GM12878 (cell line): ENCODE measurements around the gene PSG1. TPM values are rescaled to one million over a fixed set of nuclear protein-coding genes. Genes with fewer than 3 reads are reported as not detected.

ENCODE experiments used
- ATAC-seq: fragments of 200-7000 bp; cut with Tn5 transposase; 3 replicates; pipeline ENCODE4 v1.9.1; 2020; ENCODE audit warnings: mild to moderate bottlenecking, moderate library complexity
- BruUV-seq: library from RNA; stranded (reverse); fragments of 400-500 nt; replicated peaks from 2 replicates; lab custom pipeline; 2021; lab: Mats Ljungman, UMichigan
- CTCF ChIA-PET: fragments of 300-600 bp; sonication (Branson Sonifier 250); formaldehyde crosslinking; extraction: SDS; loops from one replicate; lab custom pipeline; 2021; ENCODE audit warnings: inconsistent platforms; lab: Yijun Ruan, JAX
- POLR2A ChIA-PET: fragments of 350-600 bp; formaldehyde crosslinking; extraction: SDS; loops from one replicate; lab custom pipeline; 2021; ENCODE audit warnings: inconsistent platforms; lab: Charles Lee
- RAD21 ChIA-PET: fragments of 300-600 bp; sonication (Branson Sonifier 250); formaldehyde crosslinking; loops from one replicate; lab custom pipeline; 2023; ENCODE audit warnings: antibody characterized with exemption; ENCODE audit not compliant: unreplicated experiment; lab: Charles Lee
- SMC1A ChIA-PET: fragments of 300-600 bp; sonication (Branson Sonifier 250); formaldehyde crosslinking; loops from one replicate; lab custom pipeline; 2023; ENCODE audit not compliant: unreplicated experiment, uncharacterized antibody; lab: Charles Lee
- DNase-seq: peaks from one replicate; pipeline ENCODE4 v3.0.0-alpha.2; 2011; ENCODE audit warnings: low read depth, low spot score
- FAIRE-seq: peaks from 3 replicates; lab custom pipeline; 2011; peaks lifted over from hg19 to GRCh38; lab: Jason Lieb, UNC
- H2AFZ ChIP-seq: 2 replicates; pipeline ENCODE4 v1.6.0; 2011; ENCODE audit warnings: low read depth, low read length, control low read depth; ENCODE audit not compliant: control insufficient read depth
- H3K27ac ChIP-seq: 2 replicates; pipeline ENCODE4 v1.5.1; 2011; ENCODE audit warnings: control low read depth; ENCODE audit not compliant: control insufficient read depth, insufficient read depth
- H3K27me3 ChIP-seq, 2 experiments: replicated peaks in 1 of 2; 2 replicates each; pipeline versions ENCODE4 v1.6.0 to v1.6.1; 2011; ENCODE audit warnings: low read length in 1 of 2; ENCODE audit not compliant: control insufficient read depth in 2 of 2, insufficient read depth in 2 of 2
- H3K36me3 ChIP-seq, 2 experiments: 2 replicates each; pipeline ENCODE4 v1.5.1; 2011; ENCODE audit warnings: low read length in 1 of 2; ENCODE audit not compliant: control insufficient read depth in 2 of 2, insufficient read depth in 2 of 2
- H3K4me1 ChIP-seq: 2 replicates; pipeline ENCODE4 v1.6.1; 2011; ENCODE audit warnings: mild to moderate bottlenecking, low read length, moderate library complexity, mixed read lengths; ENCODE audit not compliant: control insufficient read depth, insufficient read depth
- H3K4me2 ChIP-seq: 2 replicates; pipeline ENCODE4 v1.6.0; 2011; ENCODE audit warnings: control low read depth; ENCODE audit not compliant: control insufficient read depth, insufficient read depth
- H3K4me3 ChIP-seq: fragments of 200-600 bp; sonication (generic); 2 replicates; pipeline ENCODE4 v1.5.1; 2016
- H3K79me2 ChIP-seq: 2 replicates; pipeline ENCODE4 v1.6.0; 2011; ENCODE audit warnings: low read length; ENCODE audit not compliant: control insufficient read depth, insufficient read depth
- H3K9ac ChIP-seq: 2 replicates; pipeline ENCODE4 v1.8.0; 2011; ENCODE audit warnings: low read length, control low read depth, mixed read lengths; ENCODE audit not compliant: control insufficient read depth, insufficient read depth
- H3K9me3 ChIP-seq: replicated peaks from 3 replicates; pipeline ENCODE4 v1.5.1; 2011; ENCODE audit warnings: mild to moderate bottlenecking, low read length; ENCODE audit not compliant: control insufficient read depth, insufficient read depth
- H4K20me1 ChIP-seq: 2 replicates; pipeline ENCODE4 v1.6.0; 2011; ENCODE audit not compliant: control insufficient read depth, insufficient read depth
- BCL11A ChIP-seq: IDR thresholded peaks from 2 replicates; pipeline ENCODE4 v1.6.1; 2011; ENCODE audit warnings: low read depth, low read length
- ETV6 ChIP-seq, 2 experiments: fragments of 450-650 bp in 1 of 2; IDR thresholded peaks in 1 of 2; conservative IDR thresholded peaks in 1 of 2; 2 replicates each; pipeline ENCODE4 v1.6.1; 2014; ENCODE audit warnings: antibody characterized with exemption in 1 of 2, borderline replicate concordance in 1 of 2, low read depth in 1 of 2, mild to moderate bottlenecking in 1 of 2, moderate library complexity in 1 of 2
- HDGF ChIP-seq: fragments of 450-650 bp; IDR thresholded peaks from 2 replicates; pipeline ENCODE4 v1.6.1; 2016; ENCODE audit warnings: antibody characterized with exemption
- MTA2 ChIP-seq: fragments of 450-650 bp; IDR thresholded peaks from 2 replicates; pipeline ENCODE4 v1.6.1; 2016; ENCODE audit warnings: low read depth, mild to moderate bottlenecking, moderate library complexity
- MTA3 ChIP-seq: IDR thresholded peaks from 2 replicates; pipeline ENCODE4 v1.6.1; 2012; ENCODE audit warnings: low read length, inconsistent platforms, borderline replicate concordance
- NFIC ChIP-seq: IDR thresholded peaks from 2 replicates; pipeline ENCODE4 v1.6.1; 2012; ENCODE audit warnings: low read depth, mild to moderate bottlenecking, inconsistent platforms, low read length, moderate library complexity
- NRF1 ChIP-seq: conservative IDR thresholded peaks from 2 replicates; pipeline ENCODE4 v1.6.1; 2011; ENCODE audit warnings: mild to moderate bottlenecking, low read depth, low read length, improper control_type of control experiment
- PKNOX1 ChIP-seq: fragments of 450-650 bp; IDR thresholded peaks from 2 replicates; pipeline ENCODE4 v1.6.1; 2016; ENCODE audit warnings: mild to moderate bottlenecking
- POU2F2 ChIP-seq: IDR thresholded peaks from 3 replicates; pipeline ENCODE4 v1.6.1; 2011; ENCODE audit warnings: low read depth, mild to moderate bottlenecking, low read length, borderline replicate concordance
- RELA ChIP-seq: fragments of 450-650 bp; IDR thresholded peaks from 2 replicates; pipeline ENCODE4 v1.8.0; 2014; ENCODE audit warnings: borderline replicate concordance; ENCODE audit not compliant: partially characterized antibody
- SIX5 ChIP-seq: IDR thresholded peaks from 2 replicates; pipeline ENCODE4 v1.6.1; 2011; ENCODE audit warnings: mild to moderate bottlenecking, low read depth, low read length, moderate library complexity; ENCODE audit not compliant: severe bottlenecking
- TBL1XR1 ChIP-seq: IDR thresholded peaks from 2 replicates; pipeline ENCODE4 v1.6.1; 2012; ENCODE audit warnings: low read depth, low read length, improper control_type of control experiment
- ZNF207 ChIP-seq: fragments of 450-650 bp; IDR thresholded peaks from 2 replicates; pipeline ENCODE4 v1.6.1; 2014; ENCODE audit warnings: antibody characterized with exemption, mild to moderate bottlenecking, borderline replicate concordance
- ZNF592 ChIP-seq: fragments of 450-650 bp; IDR thresholded peaks from 2 replicates; pipeline ENCODE4 v1.6.1; 2017; ENCODE audit warnings: mild to moderate bottlenecking, moderate library complexity
- ZZZ3 ChIP-seq: IDR thresholded peaks from 2 replicates; pipeline ENCODE4 v1.6.1; 2011; ENCODE audit warnings: low read depth; ENCODE audit not compliant: control insufficient read depth, insufficient read length
- WGBS: methylation state at CpG from one replicate; pipeline ENCODE4 v1.1.6; 2016; ENCODE audit warnings: low lambda C conversion rate; ENCODE audit not compliant: insufficient replicate concordance, insufficient coverage; ENCODE audit errors: missing lambda C conversion rate; 5-methylcytosine and 5-hydroxymethylcytosine counted together
- in situ Hi-C: fragments of 300-500 bp; cut with MboI; formaldehyde crosslinking; loops from 9 replicates; pipeline ENCODE4 v1.14.3; 2018; ENCODE audit warnings: mixed read lengths
- intact Hi-C: fragments of 100-400 bp; cut with micrococcal nuclease; formaldehyde crosslinking; loops from one replicate; pipeline ENCODE4 v1.14.2; 2022; ENCODE audit not compliant: unreplicated experiment
- polyA plus RNA-seq, 11 experiments: library from polyadenylated mRNA; depleted of rRNA in 4 of 11; unstranded in 6 of 11; stranded (reverse) in 5 of 11; fragments of >200 nt; fragmentation: Nextera tagmentation in 4 of 11; fragmentation: Illumina TruSeq in 1 of 11; extraction: Ambion mirVana in 4 of 11; extraction: Trizol in 1 of 11; gene quantifications; 1 replicate in 1 of 11; 2 replicates in 10 of 11; pipeline versions ENCODE4 v1.2.1 to v1.2.3, GENCODE V29; 2011 to 2016; ENCODE audit warnings: inconsistent platforms in 2 of 11, missing spikeins in 2 of 11, low read depth in 1 of 11
- total RNA-seq, 4 experiments: library from RNA; depleted of rRNA in 3 of 4; stranded (reverse); fragments of >200 nt in 3 of 4; fragmentation: Illumina TruSeq in 1 of 4; extraction: Trizol in 1 of 4; gene quantifications; 2 replicates each; pipeline versions ENCODE4 v1.2.1 to v1.2.3, GENCODE V29; 2013 to 2021

Gene PSG1
- total and polyA plus RNA-seq, 10 of the 15 experiments (the other 5 are each of a cell fraction or from before 2014, with no cell fraction given): not detected

- H3K79me2 ChIP-seq: no peaks in the 10 kb centered on the region
- RAD21 ChIA-PET: no interaction called here
- no peak for DNase-seq
- no peak for TF ChIP-seq ZZZ3
- no peak for TF ChIP-seq NFIC
- no peak for TF ChIP-seq ETV6 (conservative IDR thresholded peaks at IDR 0.05 in 1 of 2, IDR thresholded peaks at IDR 0.05 in 1 of 2; ENCODE audit: borderline replicate concordance in 1 of 2, low read depth in 1 of 2)
- TF ChIP-seq HDGF: no peak
- TF ChIP-seq PKNOX1: no peak
- TF ChIP-seq MTA2: no peak
- no peak for TF ChIP-seq POU2F2
- no peak for TF ChIP-seq ZNF592
- no peak for TF ChIP-seq ZNF207
- no peak for TF ChIP-seq RELA
- no peak for TF ChIP-seq MTA3
- no peak for TF ChIP-seq SIX5
- no peak for TF ChIP-seq NRF1
- no peak for TF ChIP-seq TBL1XR1
- TF ChIP-seq BCL11A: no peak
- TF ChIP-seq, all 136 proteins: peak for 0
- Histone ChIP-seq H3K9ac (no peak overlapping the region), H3K27me3 (no peaks in the 10 kb centered on the region), H2AFZ (no peak overlapping the region), H3K9me3 (no peaks in the 10 kb centered on the region), H3K4me2 (no peak overlapping the region), H3K27ac (no peak overlapping the region), H3K4me1 (no peaks in the 10 kb centered on the region), H3K36me3 (no peaks in the 10 kb centered on the region), H3K4me3 (no peak overlapping the region), H4K20me1 (no peaks in the 10 kb centered on the region)
- SMC1A ChIA-PET: no interaction called here
- WGBS: 11% methylated on average over 6 of the region's 6 CpGs
- no peak for ATAC-seq
- no TSS peak for BruUV-seq
- CTCF ChIA-PET: no interaction called here
- no peak for FAIRE-seq
- in situ Hi-C loops: no loop called here
- intact Hi-C loops: no loop called here
- POLR2A ChIA-PET: no interaction called here
Observed at GRCh38 chr19:42850981-42851717, 28.4 kb downstream of the PSG1 start.
